HEK293T (cell line): ENCODE measurements around the gene LTBP1.

Source experiments
- FOXA1 ChIP-seq: fragments of 450-650 bp; IDR thresholded peaks from 2 replicates; pipeline ENCODE4 v1.6.1; 2016; ENCODE audit warnings: mild to moderate bottlenecking
- FOXK2 ChIP-seq: fragments of 450-650 bp; IDR thresholded peaks from 2 replicates; pipeline ENCODE4 v1.6.1; 2016; ENCODE audit warnings: mild to moderate bottlenecking
- FOXM1 ChIP-seq: fragments of 450-650 bp; IDR thresholded peaks from 2 replicates; pipeline ENCODE4 v1.6.1; 2017; ENCODE audit warnings: mild to moderate bottlenecking, borderline replicate concordance
- SUZ12 ChIP-seq: fragments of 450-650 bp; IDR thresholded peaks from 2 replicates; pipeline ENCODE4 v1.6.1; 2016; ENCODE audit warnings: mild to moderate bottlenecking

- TF ChIP-seq FOXK2 (no peak), SUZ12 (no peak), FOXA1 (no peak), FOXM1 (no peak)
These were observed 125.9 kb downstream of the LTBP1 start for GRCh38 chr2:33072614-33073013.
